Smooth muscle cell (in vitro differentiated cells): ENCODE measurements around the gene MOGAT3. TPM values are rescaled to one million over a fixed set of nuclear protein-coding genes. Genes with fewer than 3 reads are reported as not detected.

Source experiments
- DNase-seq: peaks from one replicate; lab custom pipeline; 2025; ENCODE audit not compliant: unreplicated experiment; lab: John Stamatoyannopoulos, UW
- H2AFZ ChIP-seq: fragments of 200-600 bp; sonication (generic); 2 replicates; pipeline ENCODE4 v1.6.0; 2016; ENCODE audit warnings: antibody characterized with exemption, low read depth, mild to moderate bottlenecking
- H3F3A ChIP-seq: fragments of 200-600 bp; sonication (generic); 2 replicates; pipeline ENCODE4 v1.6.0; 2017; ENCODE audit warnings: antibody characterized with exemption, low read depth
- H3K27ac ChIP-seq: fragments of 200-600 bp; sonication (generic); 2 replicates; pipeline ENCODE4 v1.5.1; 2016; ENCODE audit warnings: low read depth, mild to moderate bottlenecking
- H3K27me3 ChIP-seq: fragments of 200-600 bp; sonication (generic); 2 replicates; pipeline ENCODE4 v1.6.1; 2016; ENCODE audit warnings: low read depth, mild to moderate bottlenecking
- H3K36me3 ChIP-seq: fragments of 200-600 bp; sonication (generic); 2 replicates; pipeline ENCODE4 v1.5.1; 2016; ENCODE audit warnings: low read depth
- H3K4me1 ChIP-seq: fragments of 200-600 bp; sonication (generic); 2 replicates; pipeline ENCODE4 v1.5.1; 2016; ENCODE audit warnings: low read depth
- H3K4me2 ChIP-seq: fragments of 200-600 bp; sonication (generic); 2 replicates; pipeline ENCODE4 v1.6.0; 2016; ENCODE audit warnings: mild to moderate bottlenecking
- H3K4me3 ChIP-seq: fragments of 200-600 bp; sonication (generic); 2 replicates; pipeline ENCODE4 v1.5.1; 2016; ENCODE audit warnings: mild to moderate bottlenecking
- H3K79me2 ChIP-seq: fragments of 200-600 bp; sonication (generic); 2 replicates; pipeline ENCODE4 v1.6.0; 2016; ENCODE audit warnings: low read depth, mild to moderate bottlenecking
- H3K9ac ChIP-seq: fragments of 200-600 bp; sonication (generic); 2 replicates; pipeline ENCODE4 v1.6.0; 2016; ENCODE audit warnings: low read depth
- H3K9me3 ChIP-seq: fragments of 200-600 bp; sonication (generic); replicated peaks from 2 replicates; pipeline ENCODE4 v1.5.1; 2016; ENCODE audit warnings: low read depth
- H4K20me1 ChIP-seq: fragments of 200-600 bp; sonication (generic); 2 replicates; pipeline ENCODE4 v1.6.0; 2016; ENCODE audit warnings: low read depth
- WGBS: methylation state at CpG from one replicate; pipeline ENCODE4 v1.1.7; 2016; ENCODE audit warnings: low lambda C conversion rate; 5-methylcytosine and 5-hydroxymethylcytosine counted together
- polyA plus RNA-seq: library from polyadenylated mRNA; unstranded; fragments of >200 nt; fragmentation: Nextera tagmentation; extraction: Ambion mirVana; gene quantifications from 2 replicates; pipeline ENCODE4 v1.2.1, GENCODE V29; 2016
- total RNA-seq: library from RNA; depleted of rRNA; stranded (reverse); fragments of >200 nt; gene quantifications from 2 replicates; pipeline ENCODE4 v1.2.3, GENCODE V29; 2014
- TF ChIP-seq, protein P1 (sequence below): fragments of 200-600 bp; sonication (generic); IDR thresholded peaks from 2 replicates; pipeline ENCODE4 v1.5.1; 2017; ENCODE audit warnings: borderline replicate concordance, mild to moderate bottlenecking, antibody characterized with exemption; ENCODE audit not compliant: insufficient read depth, poor library complexity, severe bottlenecking

Gene MOGAT3
- total and polyA plus RNA-seq, 2 experiments from 2014 or later: not detected

DNA sequence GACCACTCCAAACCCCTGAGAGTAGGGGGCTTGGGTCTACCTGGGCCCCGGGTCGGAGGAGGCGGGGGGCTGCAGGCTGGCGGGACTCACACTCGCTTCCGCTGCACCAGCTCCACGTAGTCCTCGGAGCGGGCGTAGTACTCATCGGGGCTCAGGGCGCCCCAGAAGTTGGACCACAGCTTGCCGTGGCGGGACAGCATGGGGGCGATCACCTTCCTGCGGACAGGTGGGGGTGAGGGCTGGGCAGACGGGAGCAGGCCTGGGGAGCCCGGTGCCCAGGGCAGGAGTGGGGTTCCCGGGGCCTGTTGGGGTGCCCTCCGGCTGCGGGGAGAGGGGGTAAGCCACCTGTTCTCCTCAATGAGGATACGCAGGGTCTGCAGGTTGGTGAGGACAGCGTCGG lies 10.7 kb upstream of the MOGAT3 start:
- H3K27ac ChIP-seq: no peak overlapping the region
- no peak for DNase-seq
- H3K36me3 ChIP-seq: no peaks in the 10 kb centered on the region
- no peaks in the 10 kb centered on the region for H3K27me3 ChIP-seq
- TF ChIP-seq, protein P1, sequence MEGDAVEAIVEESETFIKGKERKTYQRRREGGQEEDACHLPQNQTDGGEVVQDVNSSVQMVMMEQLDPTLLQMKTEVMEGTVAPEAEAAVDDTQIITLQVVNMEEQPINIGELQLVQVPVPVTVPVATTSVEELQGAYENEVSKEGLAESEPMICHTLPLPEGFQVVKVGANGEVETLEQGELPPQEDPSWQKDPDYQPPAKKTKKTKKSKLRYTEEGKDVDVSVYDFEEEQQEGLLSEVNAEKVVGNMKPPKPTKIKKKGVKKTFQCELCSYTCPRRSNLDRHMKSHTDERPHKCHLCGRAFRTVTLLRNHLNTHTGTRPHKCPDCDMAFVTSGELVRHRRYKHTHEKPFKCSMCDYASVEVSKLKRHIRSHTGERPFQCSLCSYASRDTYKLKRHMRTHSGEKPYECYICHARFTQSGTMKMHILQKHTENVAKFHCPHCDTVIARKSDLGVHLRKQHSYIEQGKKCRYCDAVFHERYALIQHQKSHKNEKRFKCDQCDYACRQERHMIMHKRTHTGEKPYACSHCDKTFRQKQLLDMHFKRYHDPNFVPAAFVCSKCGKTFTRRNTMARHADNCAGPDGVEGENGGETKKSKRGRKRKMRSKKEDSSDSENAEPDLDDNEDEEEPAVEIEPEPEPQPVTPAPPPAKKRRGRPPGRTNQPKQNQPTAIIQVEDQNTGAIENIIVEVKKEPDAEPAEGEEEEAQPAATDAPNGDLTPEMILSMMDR: no peak
- peaks cover 9% of the 10 kb centered on the region for H3K79me2 ChIP-seq
- H3K9ac ChIP-seq: no peak overlapping the region
- no peaks in the 10 kb centered on the region for H3K9me3 ChIP-seq
- H3K4me2 ChIP-seq: no peak overlapping the region
- no peak overlapping the region for H3K4me3 ChIP-seq
- H4K20me1 ChIP-seq: no peaks in the 10 kb centered on the region
- peaks cover 6% of the 10 kb centered on the region for H3K4me1 ChIP-seq
- H3F3A ChIP-seq: no peaks in the 10 kb centered on the region
- H2AFZ ChIP-seq: no peak overlapping the region
- WGBS: 98% methylated on average over 23 of the region's 24 CpGs

GRCh38 chr7:101210143-101210542 lies 9.3 kb upstream of the MOGAT3 start:
- Histone ChIP-seq H3K79me2 (no peaks in the 10 kb centered on the region), H3K4me3 (no peak overlapping the region), H3K27ac (no peak overlapping the region), H4K20me1 (no peaks in the 10 kb centered on the region), H3K4me2 (no peak overlapping the region), H2AFZ (no peak overlapping the region), H3K4me1 (no peaks in the 10 kb centered on the region), H3K9ac (no peak overlapping the region), H3F3A (no peaks in the 10 kb centered on the region), H3K27me3 (no peaks in the 10 kb centered on the region), H3K9me3 (no peaks in the 10 kb centered on the region), H3K36me3 (no peaks in the 10 kb centered on the region)
- DNase-seq: no peak
- WGBS: 97% methylated on average over 19 of the region's 19 CpGs
- TF ChIP-seq, protein P1: no peak

DNA sequence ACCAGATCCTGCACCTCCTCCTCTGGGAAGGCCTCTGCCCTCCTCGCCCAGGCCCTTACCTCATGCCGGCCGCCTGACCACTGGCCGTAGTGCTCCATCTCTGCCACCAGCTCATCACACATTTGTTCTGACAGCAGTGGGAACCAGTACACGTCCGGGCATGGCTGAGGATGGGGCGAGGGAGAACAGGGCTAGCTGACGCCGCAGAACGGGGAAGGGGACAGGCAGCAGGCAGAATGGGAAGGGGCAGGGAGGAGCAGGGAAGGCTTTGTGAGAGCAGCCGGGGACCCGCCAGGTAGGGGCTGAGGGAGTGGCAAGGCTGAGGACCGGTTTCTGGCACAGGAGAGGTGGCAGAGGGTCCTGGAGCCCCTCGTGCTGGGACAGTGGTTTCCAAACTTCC lies 8.0 kb upstream of the MOGAT3 start:
- Histone ChIP-seq H3K36me3 (no peaks in the 10 kb centered on the region), H3K4me3 (no peak overlapping the region), H3K79me2 (no peaks in the 10 kb centered on the region), H3K27me3 (peaks cover 3% of the 10 kb centered on the region), H2AFZ (no peak overlapping the region), H3K9me3 (no peaks in the 10 kb centered on the region), H3K9ac (no peak overlapping the region), H3K27ac (no peak overlapping the region), H3K4me2 (no peak overlapping the region), H4K20me1 (no peaks in the 10 kb centered on the region), H3F3A (no peaks in the 10 kb centered on the region), H3K4me1 (no peaks in the 10 kb centered on the region)
- WGBS: 98% methylated on average over 14 of the region's 14 CpGs
- TF ChIP-seq, protein P1: no peak
- no peak for DNase-seq

DNA sequence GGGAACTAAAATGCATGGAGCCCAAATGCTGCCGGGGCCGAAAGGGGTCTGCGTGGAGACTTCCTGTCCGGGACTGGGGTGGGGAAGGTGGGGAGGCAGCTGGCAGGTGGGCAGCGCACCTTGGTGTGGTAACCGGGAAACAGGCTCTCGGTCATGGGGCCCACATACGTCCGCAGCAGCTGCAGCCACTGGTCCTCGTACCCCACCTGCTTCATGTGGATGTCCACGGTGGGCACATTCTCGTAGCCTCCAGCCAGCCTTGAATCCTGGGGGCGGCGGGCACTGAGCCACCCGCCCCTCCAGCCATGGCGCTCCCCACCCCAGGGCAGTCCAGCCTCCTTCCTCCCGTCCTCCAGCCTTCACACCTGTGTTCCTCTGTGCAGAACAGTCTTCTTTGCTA lies 6.6 kb upstream of the MOGAT3 start:
- no peaks in the 10 kb centered on the region for H3K9me3 ChIP-seq

More for the DNA sequence above, 6.6 kb upstream of the MOGAT3 start:
- no peak overlapping the region for H3K4me2 ChIP-seq
- no peaks in the 10 kb centered on the region for H3K4me1 ChIP-seq
- H3F3A ChIP-seq: no peaks in the 10 kb centered on the region
- TF ChIP-seq, protein P1: no peak
- no peaks in the 10 kb centered on the region for H3K79me2 ChIP-seq
- WGBS: 95% methylated on average over 14 of the region's 17 CpGs
- no peak overlapping the region for H3K4me3 ChIP-seq
- no peaks in the 10 kb centered on the region for H3K36me3 ChIP-seq
- no peak overlapping the region for H3K9ac ChIP-seq
- H2AFZ ChIP-seq: no peak overlapping the region
- H3K27ac ChIP-seq: no peak overlapping the region
- peaks cover 16% of the 10 kb centered on the region for H3K27me3 ChIP-seq
- H4K20me1 ChIP-seq: no peaks in the 10 kb centered on the region
- DNase-seq: no peak
